ENCODE data around the gene ZBTB47.

GRCh38 chr3:42668793-42669217, 15.3 kb downstream of the ZBTB47 start:
- TF ChIP-seq EZH2 (IDR thresholded peaks at IDR 0.05; ENCODE audit: insufficient read depth, poor library complexity, severe bottlenecking) (no peak), EZH2phosphoT487 (IDR thresholded peaks at IDR 0.05; ENCODE audit: insufficient read depth, low read depth) (no peak)

Measured in GM23248 (cell line).